Thyroid gland (tissue), 4 donors: Measurements from ENCODE around the gene SPDEF. TPM values are rescaled to one million over a fixed set of nuclear protein-coding genes. Genes with fewer than 3 reads are reported as not detected.

Source experiments
- DNase-seq, 2 donors: peaks; one replicate each; pipeline ENCODE4 v3.0.0-alpha.2; 2019
- H3K27ac ChIP-seq, 3 donors: fragments of 200-600 bp; sonication (generic); 1 replicate in 2 of 3; 2 replicates in 1 of 3; pipeline ENCODE4 v1.5.1; 2016 to 2019; ENCODE audit warnings: mild to moderate bottlenecking in 1 of 3, moderate library complexity in 1 of 3
- H3K27me3 ChIP-seq: fragments of 200-600 bp; sonication (generic); one replicate; pipeline ENCODE4 v1.5.1; 2019
- H3K36me3 ChIP-seq, 2 donors: fragments of 200-600 bp; sonication (generic); one replicate each; pipeline ENCODE4 v1.5.1; 2016 to 2019
- H3K4me1 ChIP-seq, 2 donors: fragments of 200-600 bp; sonication (generic); one replicate each; pipeline ENCODE4 v1.5.1; 2017 to 2019
- H3K4me3 ChIP-seq, 3 donors: fragments of 200-600 bp; sonication (generic); replicated peaks in 1 of 3; 1 replicate in 2 of 3; 2 replicates in 1 of 3; pipeline ENCODE4 v1.5.1; 2016; ENCODE audit warnings: mild to moderate bottlenecking in 1 of 3
- H3K9me3 ChIP-seq: fragments of 200-600 bp; sonication (generic); one replicate; pipeline ENCODE4 v1.5.1; 2017
- CTCF ChIP-seq, 6 experiments: fragments of 200-600 bp in 3 of 6; fragments of 450-650 bp in 3 of 6; sonication (generic) in 3 of 6; IDR thresholded peaks; one replicate each; pipeline ENCODE4 v1.5.1; 2016 to 2019; ENCODE audit warnings: antibody characterized with exemption in 6 of 6, mild to moderate bottlenecking in 2 of 6, inconsistent platforms in 1 of 6, moderate library complexity in 1 of 6
- POLR2A ChIP-seq, 2 donors: fragments of 450-650 bp; IDR thresholded peaks; one replicate each; pipeline ENCODE4 v1.6.1; 2017; ENCODE audit warnings: antibody characterized with exemption in 2 of 2, mild to moderate bottlenecking in 2 of 2, moderate library complexity in 1 of 2
- WGBS, 2 donors: methylation state at CpG; one replicate each; pipeline ENCODE4 v1.1.5; 2017; 5-methylcytosine and 5-hydroxymethylcytosine counted together
- intact Hi-C: fragments of 100-400 bp; cut with DNase I; formaldehyde crosslinking; loops from one replicate; pipeline ENCODE4 v1.15.1; 2023
- total RNA-seq, 4 donors: library from RNA; depleted of rRNA; stranded (reverse); fragments of >200 nt; gene quantifications; one replicate each; pipeline ENCODE4 v1.2.3, GENCODE V29; 2016

Gene SPDEF
- total RNA-seq, 4 donors from 2014 or later = not detected

DNA sequence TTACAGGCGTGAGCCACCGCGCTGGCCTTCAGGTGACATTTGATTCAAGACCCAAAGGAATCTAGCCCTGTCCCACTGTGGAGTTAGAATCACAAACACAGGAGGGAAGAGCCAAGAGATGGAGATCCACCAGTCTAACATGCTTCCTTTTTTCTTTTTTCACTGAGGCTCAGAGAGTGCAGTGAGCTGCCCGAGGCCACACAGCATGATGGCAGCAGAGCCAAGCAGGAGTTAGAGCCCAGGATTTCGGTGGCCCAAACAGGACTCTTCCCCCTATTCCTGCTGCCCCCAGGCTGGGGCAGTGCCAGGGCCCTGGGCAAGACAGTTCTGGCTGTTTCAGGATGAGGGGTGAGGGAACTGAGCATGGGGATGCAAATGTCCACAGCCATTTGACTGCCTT, 8.1 kb upstream of the SPDEF start:
- Histone ChIP-seq H3K36me3 (no peaks in the 10 kb centered on the region), H3K4me1 (no peaks in the 10 kb centered on the region), H3K27me3 (no peaks in the 10 kb centered on the region), H3K9me3 (no peaks in the 10 kb centered on the region), H3K27ac (no peak overlapping the region), H3K4me3 (no peak overlapping the region)
- WGBS, 2 donors = 92 to 99% methylated on average over 5 of the region's 5 CpGs
- intact Hi-C loops = no loop called here
- DNase-seq = no peak
- TF ChIP-seq POLR2A (IDR thresholded peaks at IDR 0.05) (no peak), CTCF (IDR thresholded peaks at IDR 0.05) (no peak)

- Histone ChIP-seq H3K36me3 (no peaks in the 10 kb centered on the region), H3K4me3 (no peak overlapping the region), H3K27ac (no peak overlapping the region), H3K27me3 (no peaks in the 10 kb centered on the region), H3K9me3 (no peaks in the 10 kb centered on the region), H3K4me1 (no peaks in the 10 kb centered on the region)
- no peak for DNase-seq
- TF ChIP-seq POLR2A (IDR thresholded peaks at IDR 0.05) (no peak), CTCF (IDR thresholded peaks at IDR 0.05) (no peak)
- intact Hi-C loops = no loop called here
- WGBS, 2 donors = 62 to 64% methylated on average over 7 of the region's 7 CpGs
Observed at GRCh38 chr6:34563513-34563870, 7.4 kb upstream of the SPDEF start.

DNA sequence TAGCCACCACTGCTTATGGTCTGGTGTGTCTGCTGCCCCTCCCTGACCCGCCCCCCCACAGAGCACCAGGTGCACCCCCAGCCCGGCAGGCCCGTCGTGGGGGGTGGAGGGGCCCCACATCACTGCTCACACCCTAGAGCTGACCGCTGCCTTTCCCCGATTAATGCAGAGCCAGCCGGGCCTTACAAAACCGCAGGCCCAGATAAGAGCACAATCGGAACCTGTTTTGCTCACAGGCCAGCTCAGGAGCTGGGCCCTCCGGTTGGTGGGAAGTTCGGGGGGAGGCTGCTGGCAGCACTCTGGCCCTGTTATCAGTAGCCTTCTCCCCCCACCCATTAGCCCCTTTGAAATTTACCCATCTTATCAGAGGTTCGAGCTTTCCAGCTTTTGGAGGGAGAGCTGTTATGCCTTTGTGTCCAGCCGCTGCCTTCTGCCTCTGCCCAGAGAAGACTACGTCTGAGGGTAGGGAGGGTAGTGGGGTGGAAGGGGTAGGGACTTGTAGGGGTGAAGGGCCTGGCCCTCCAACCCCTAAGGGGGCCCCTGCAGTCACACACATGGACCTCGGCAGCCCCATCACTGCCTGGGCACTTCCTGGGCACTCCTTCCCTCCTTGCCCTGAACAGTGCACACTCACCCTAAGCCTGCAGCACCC, 6.9 kb upstream of the SPDEF start:
- Histone ChIP-seq H3K9me3 (no peaks in the 10 kb centered on the region), H3K27ac (no peak overlapping the region), H3K36me3 (no peaks in the 10 kb centered on the region), H3K27me3 (no peaks in the 10 kb centered on the region), H3K4me3 (no peak overlapping the region), H3K4me1 (no peaks in the 10 kb centered on the region)
- no peak for TF ChIP-seq POLR2A (IDR thresholded peaks at IDR 0.05)
- no peak for TF ChIP-seq CTCF (IDR thresholded peaks at IDR 0.05)
- DNase-seq = no peak
- 62 to 82% methylated on average over 10 to 11 of the region's 15 CpGs for WGBS, 2 donors
- intact Hi-C loops = no loop called here

DNA sequence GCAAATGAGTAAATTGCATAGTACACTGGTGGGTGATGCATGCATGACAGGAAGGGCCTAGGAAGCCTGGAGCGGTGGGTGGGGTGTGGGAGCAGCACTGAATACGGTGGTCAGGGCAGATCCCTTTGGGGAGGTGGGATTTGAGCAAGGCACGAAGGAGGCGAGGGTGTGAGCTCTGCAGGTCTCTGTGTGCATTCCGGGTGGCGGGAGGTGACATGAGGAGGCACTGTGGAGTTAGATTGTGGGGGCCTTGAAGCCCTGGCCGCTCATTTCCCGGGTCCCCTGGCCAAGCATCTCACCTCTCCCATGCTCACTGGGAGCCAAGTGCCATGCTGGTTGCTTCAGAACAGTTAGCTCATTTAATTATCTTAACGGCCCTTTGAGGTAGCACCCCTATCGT, 6.2 kb upstream of the SPDEF start:
- TF ChIP-seq POLR2A (IDR thresholded peaks at IDR 0.05) (no peak), CTCF (IDR thresholded peaks at IDR 0.05) (no peak)

DNA sequence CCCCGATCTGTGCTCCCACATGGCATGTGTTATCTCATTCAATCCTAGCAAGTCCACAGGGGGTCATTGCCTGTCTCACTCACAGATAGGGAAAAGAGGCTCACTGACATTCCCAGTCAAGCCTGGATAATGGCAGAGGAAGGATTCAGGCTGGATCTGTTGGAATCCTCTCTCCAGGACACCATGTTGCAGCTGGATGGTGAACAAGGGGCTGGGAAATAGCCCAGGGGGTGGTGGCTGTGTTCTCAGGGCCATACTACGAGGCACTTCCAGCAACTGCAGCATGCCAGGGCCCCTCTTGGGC, 5.0 kb upstream of the SPDEF start:
- no peaks in the 10 kb centered on the region for H3K36me3 ChIP-seq
- no peaks in the 10 kb centered on the region for H3K4me1 ChIP-seq
- no peaks in the 10 kb centered on the region for H3K9me3 ChIP-seq
- intact Hi-C loops = no loop called here
- TF ChIP-seq POLR2A (IDR thresholded peaks at IDR 0.05) (no peak), CTCF (IDR thresholded peaks at IDR 0.05) (no peak)
- DNase-seq = no peak
- 88 to 100% methylated on average over 1 to 2 of the region's 2 CpGs for WGBS, 2 donors
- no peak overlapping the region for H3K27ac ChIP-seq
- H3K4me3 ChIP-seq = no peak overlapping the region
- H3K27me3 ChIP-seq = no peaks in the 10 kb centered on the region

More for the DNA sequence above, 6.2 kb upstream of the SPDEF start:
- Histone ChIP-seq H3K27ac (no peak overlapping the region), H3K27me3 (no peaks in the 10 kb centered on the region), H3K4me1 (no peaks in the 10 kb centered on the region), H3K9me3 (no peaks in the 10 kb centered on the region), H3K4me3 (no peak overlapping the region), H3K36me3 (no peaks in the 10 kb centered on the region)
- 90 to 94% methylated on average over 10 of the region's 10 CpGs for WGBS, 2 donors
- no peak for DNase-seq
- intact Hi-C loops = no loop called here
